H9 (cell line): ENCODE measurements around the gene CHRNA10. TPM values are rescaled to one million over a fixed set of nuclear protein-coding genes. Genes with fewer than 3 reads are reported as not detected.

Source experiments
- DNase-seq: peaks from one replicate; pipeline ENCODE4 v3.0.0-alpha.2; 2017
- H2AFZ ChIP-seq: one replicate; pipeline ENCODE4 v1.6.1; 2013; ENCODE audit warnings: mild to moderate bottlenecking, low read length, control low read depth, moderate library complexity
- H2AK5ac ChIP-seq: 2 replicates; pipeline ENCODE4 v1.6.1; 2013; ENCODE audit warnings: low read length, control low read depth, mixed read lengths; ENCODE audit not compliant: insufficient read length
- H2BK120ac ChIP-seq: one replicate; pipeline ENCODE4 v1.6.1; 2013; ENCODE audit warnings: low read depth, mild to moderate bottlenecking, low read length, control low read depth, inconsistent platforms; ENCODE audit not compliant: poor library complexity, severe bottlenecking
- H2BK12ac ChIP-seq: 2 replicates; pipeline ENCODE4 v1.6.1; 2013; ENCODE audit warnings: low read length, control low read depth, mixed read lengths, low read depth; ENCODE audit not compliant: insufficient read length
- H2BK15ac ChIP-seq: 2 replicates; pipeline ENCODE4 v1.6.1; 2013; ENCODE audit warnings: low read depth, low read length, control low read depth
- H2BK20ac ChIP-seq: one replicate; pipeline ENCODE4 v1.6.1; 2013; ENCODE audit warnings: low read depth, mild to moderate bottlenecking, low read length, control low read depth, inconsistent platforms; ENCODE audit not compliant: poor library complexity, severe bottlenecking
- H2BK5ac ChIP-seq: 2 replicates; pipeline ENCODE4 v1.6.1; 2013; ENCODE audit warnings: low read length, control low read depth, mixed read lengths; ENCODE audit not compliant: insufficient read length
- H3K14ac ChIP-seq: 2 replicates; pipeline ENCODE4 v1.6.1; 2013; ENCODE audit warnings: low read length, control low read depth; ENCODE audit not compliant: insufficient read depth
- H3K18ac ChIP-seq: 2 replicates; pipeline ENCODE4 v1.6.1; 2013; ENCODE audit warnings: low read depth, mild to moderate bottlenecking, mixed read lengths, low read length, control low read depth; ENCODE audit not compliant: insufficient read length
- H3K23ac ChIP-seq: 2 replicates; pipeline ENCODE4 v1.6.1; 2013; ENCODE audit warnings: low read length, control low read depth, mixed read lengths, low read depth; ENCODE audit not compliant: insufficient read length
- H3K23me2 ChIP-seq: 2 replicates; pipeline ENCODE4 v1.6.1; 2013; ENCODE audit warnings: low read depth, mild to moderate bottlenecking, mixed read lengths, low read length, control low read depth; ENCODE audit not compliant: insufficient read length, poor library complexity, severe bottlenecking
- H3K27ac ChIP-seq: 2 replicates; pipeline ENCODE4 v1.5.1; 2013; ENCODE audit warnings: low read length, control low read depth, mixed read lengths, low read depth; ENCODE audit not compliant: insufficient read length
- H3K27me3 ChIP-seq: 2 replicates; pipeline ENCODE4 v1.6.1; 2013; ENCODE audit warnings: low read length, control low read depth, inconsistent platforms; ENCODE audit not compliant: insufficient read depth
- H3K4ac ChIP-seq: 2 replicates; pipeline ENCODE4 v1.6.1; 2013; ENCODE audit warnings: low read depth, mild to moderate bottlenecking, control low read depth, inconsistent platforms, low read length, moderate library complexity
- H3K4me1 ChIP-seq: 2 replicates; pipeline ENCODE4 v1.6.1; 2013; ENCODE audit warnings: low read length, control low read depth, inconsistent platforms; ENCODE audit not compliant: insufficient read depth
- H3K4me2 ChIP-seq: 2 replicates; pipeline ENCODE4 v1.6.1; 2013; ENCODE audit warnings: low read length, control low read depth, mixed read lengths; ENCODE audit not compliant: insufficient read length, insufficient read depth
- H3K56ac ChIP-seq: 2 replicates; pipeline ENCODE4 v1.6.1; 2013; ENCODE audit warnings: low read depth, mild to moderate bottlenecking, mixed read lengths, low read length, control low read depth; ENCODE audit not compliant: insufficient read length
- H3K79me1 ChIP-seq: 2 replicates; pipeline ENCODE4 v1.6.1; 2013; ENCODE audit warnings: low read depth, mild to moderate bottlenecking, moderate library complexity, low read length, control low read depth, inconsistent platforms; ENCODE audit not compliant: insufficient read depth, poor library complexity, severe bottlenecking
- H3K79me2 ChIP-seq: 2 replicates; pipeline ENCODE4 v1.6.1; 2013; ENCODE audit warnings: low read length, control low read depth, inconsistent platforms; ENCODE audit not compliant: insufficient read depth
- H3K9ac ChIP-seq: 2 replicates; pipeline ENCODE4 v1.6.1; 2013; ENCODE audit warnings: low read length, control low read depth, mixed read lengths; ENCODE audit not compliant: insufficient read length; ENCODE audit errors: extremely low read depth
- H3K9me3 ChIP-seq: one replicate; pipeline ENCODE4 v1.6.1; 2013; ENCODE audit warnings: low read depth, low read length, inconsistent platforms; ENCODE audit not compliant: control insufficient read depth
- H3T11ph ChIP-seq: one replicate; pipeline ENCODE4 v1.6.1; 2013; ENCODE audit warnings: mild to moderate bottlenecking, low read length, control low read depth, inconsistent platforms
- H4K20me1 ChIP-seq: one replicate; pipeline ENCODE4 v1.6.1; 2013; ENCODE audit not compliant: control insufficient read depth, insufficient read length, insufficient read depth
- H4K5ac ChIP-seq: 2 replicates; pipeline ENCODE4 v1.6.1; 2013; ENCODE audit warnings: low read depth, mild to moderate bottlenecking, mixed read lengths, low read length, control low read depth; ENCODE audit not compliant: insufficient read length
- H4K8ac ChIP-seq: replicated peaks from 2 replicates; pipeline ENCODE4 v1.6.1; 2013; ENCODE audit warnings: low read length, control low read depth, mixed read lengths, low read depth; ENCODE audit not compliant: insufficient read length
- H4K91ac ChIP-seq: 2 replicates; pipeline ENCODE4 v1.6.1; 2013; ENCODE audit warnings: low read depth, mild to moderate bottlenecking, moderate library complexity, mixed read lengths, low read length, control low read depth; ENCODE audit not compliant: insufficient read length
- H3K27ac Mint-ChIP-seq, 3 experiments: 2 replicates in 2 of 3; 3 replicates in 1 of 3; pipeline ENCODE4 v1.8.0; 2020 to 2021; ENCODE audit warnings: mixed read lengths in 3 of 3, mild to moderate bottlenecking in 1 of 3, moderate library complexity in 1 of 3
- H3K27me3 Mint-ChIP-seq: 2 replicates; pipeline ENCODE4 v1.8.0; 2021; ENCODE audit warnings: low read depth, mild to moderate bottlenecking, moderate library complexity, mixed read lengths
- H3K36me3 Mint-ChIP-seq, 3 experiments: 2 replicates in 2 of 3; 3 replicates in 1 of 3; pipeline ENCODE4 v1.8.0; 2020 to 2021; ENCODE audit warnings: low read depth in 3 of 3, mixed read lengths in 3 of 3; ENCODE audit not compliant: insufficient read depth in 1 of 3
- H3K4me1 Mint-ChIP-seq, 2 experiments: 2 replicates each; pipeline ENCODE4 v1.8.0; 2020; ENCODE audit warnings: mixed read lengths in 2 of 2
- H3K4me3 Mint-ChIP-seq, 2 experiments: 2 replicates in 1 of 2; 3 replicates in 1 of 2; pipeline ENCODE4 v1.8.0; 2020 to 2021; ENCODE audit warnings: mild to moderate bottlenecking in 2 of 2, mixed read lengths in 2 of 2, moderate library complexity in 1 of 2
- H3K9me3 Mint-ChIP-seq, 2 experiments: 2 replicates in 1 of 2; 3 replicates in 1 of 2; pipeline ENCODE4 v1.8.0; 2020; ENCODE audit warnings: mild to moderate bottlenecking in 2 of 2, mixed read lengths in 2 of 2, moderate library complexity in 1 of 2
- CTCF ChIP-seq: fragments of 200-600 bp; sonication (generic); conservative IDR thresholded peaks from 3 replicates; pipeline ENCODE4 v1.8.0; 2021; ENCODE audit warnings: antibody characterized with exemption, mild to moderate bottlenecking
- WGBS: extraction: QIAGEN DNeasy Blood & Tissue Kit; methylation state at CpG from one replicate; pipeline ENCODE4 v1.1.7; 2013; ENCODE audit warnings: missing lambda C conversion rate, low lambda C conversion rate, mixed read lengths; ENCODE audit not compliant: insufficient read length; ENCODE audit errors: extremely low coverage; 5-methylcytosine and 5-hydroxymethylcytosine counted together
- total RNA-seq: library from RNA; stranded (reverse); gene quantifications from 2 replicates; pipeline ENCODE4 v1.2.1, GENCODE V29; 2021

The CHRNA10 gene
- total RNA-seq, 1 experiment from 2014 or later: 2.4 TPM

GRCh38 chr11:3686751-3687150, 15.6 kb upstream of the CHRNA10 start:
- Histone ChIP-seq H2AFZ (no peak overlapping the region), H2AK5ac (no peak overlapping the region), H3K14ac (no peak overlapping the region), H4K8ac (no peak overlapping the region), H3K23me2 (no peaks in the 10 kb centered on the region), H2BK120ac (no peak overlapping the region), H3T11ph (no peak overlapping the region), H3K79me2 (no peaks in the 10 kb centered on the region), H3K79me1 (no peaks in the 10 kb centered on the region), H4K5ac (no peak overlapping the region), H3K9ac (no peak overlapping the region), H3K9me3 (no peaks in the 10 kb centered on the region), H4K91ac (no peak overlapping the region), H3K27ac (no peak overlapping the region), H3K4me2 (no peak overlapping the region), H2BK15ac (no peak overlapping the region), H2BK12ac (no peak overlapping the region), H3K56ac (no peak overlapping the region), H3K18ac (no peak overlapping the region), H2BK20ac (no peak overlapping the region), H3K4ac (no peak overlapping the region), H3K23ac (no peak overlapping the region), H3K27me3 (no peaks in the 10 kb centered on the region), H4K20me1 (no peaks in the 10 kb centered on the region), H3K4me1 (no peaks in the 10 kb centered on the region), H2BK5ac (no peak overlapping the region)
- no peaks in the 10 kb centered on the region for H3K27me3 Mint-ChIP-seq
- no peaks in the 10 kb centered on the region for H3K4me1 Mint-ChIP-seq
- no CpG with 5 or more reads among the region's 4 CpGs for WGBS
- no peak overlapping the region for H3K27ac Mint-ChIP-seq
- TF ChIP-seq CTCF: no peak
- H3K4me3 Mint-ChIP-seq: no peak overlapping the region
- H3K36me3 Mint-ChIP-seq: peaks cover 40 to 87% (median 74%) of the 10 kb centered on the region in 3 experiments
- DNase-seq: no peak
- no peaks in the 10 kb centered on the region for H3K9me3 Mint-ChIP-seq
